Activated CD8-positive, alpha-beta memory T cell treated with anti-CD3 and anti-CD28 coated beads, Interleukin-2, amount 10 ng/mL, durations not matched to agents 7 days and 5 days (primary cell): ENCODE data around the gene OTUD5. TPM values are rescaled to one million over a fixed set of nuclear protein-coding genes. Genes with fewer than 3 reads are reported as not detected.
A peak's percentile ranks its signal among the peaks of the same experiment; 100 is the strongest.

ENCODE experiments used
- ATAC-seq: fragments of 150-1000 bp; cut with Tn5 transposase; one replicate; pipeline ENCODE4 v1.10.0; 2021; ENCODE audit warnings: moderate library complexity
- CTCF ChIA-PET: fragments of 350-600 bp; sonication (Branson Sonifier 250); formaldehyde crosslinking; loops from one replicate; lab custom pipeline; 2021; ENCODE audit warnings: antibody characterized with exemption; lab: Charles Lee
- DNase-seq: peaks from one replicate; pipeline ENCODE4 v3.0.0-alpha.2; 2020
- H3K27ac Mint-ChIP-seq: one replicate; pipeline ENCODE4 v1.8.0; 2021; ENCODE audit warnings: mild to moderate bottlenecking, mixed read lengths
- H3K27me3 Mint-ChIP-seq: one replicate; pipeline ENCODE4 v1.8.0; 2021; ENCODE audit warnings: mixed read lengths
- H3K36me3 Mint-ChIP-seq: one replicate; pipeline ENCODE4 v1.8.0; 2021; ENCODE audit warnings: mild to moderate bottlenecking, mixed read lengths
- H3K4me1 Mint-ChIP-seq: one replicate; pipeline ENCODE4 v1.8.0; 2021; ENCODE audit warnings: mixed read lengths
- H3K4me3 Mint-ChIP-seq: one replicate; pipeline ENCODE4 v1.8.0; 2021; ENCODE audit warnings: mild to moderate bottlenecking, moderate library complexity, mixed read lengths
- H3K9me3 Mint-ChIP-seq: one replicate; pipeline ENCODE4 v1.8.0; 2022; ENCODE audit warnings: low read depth, mixed read lengths
- total RNA-seq, 2 experiments: library from RNA; stranded (reverse); gene quantifications; one replicate each; pipeline ENCODE4 v1.2.3, GENCODE V29; 2021

OTUD5 gene
- total RNA-seq, 2 experiments from 2014 or later: 56.9 to 65.2 TPM

DNA sequence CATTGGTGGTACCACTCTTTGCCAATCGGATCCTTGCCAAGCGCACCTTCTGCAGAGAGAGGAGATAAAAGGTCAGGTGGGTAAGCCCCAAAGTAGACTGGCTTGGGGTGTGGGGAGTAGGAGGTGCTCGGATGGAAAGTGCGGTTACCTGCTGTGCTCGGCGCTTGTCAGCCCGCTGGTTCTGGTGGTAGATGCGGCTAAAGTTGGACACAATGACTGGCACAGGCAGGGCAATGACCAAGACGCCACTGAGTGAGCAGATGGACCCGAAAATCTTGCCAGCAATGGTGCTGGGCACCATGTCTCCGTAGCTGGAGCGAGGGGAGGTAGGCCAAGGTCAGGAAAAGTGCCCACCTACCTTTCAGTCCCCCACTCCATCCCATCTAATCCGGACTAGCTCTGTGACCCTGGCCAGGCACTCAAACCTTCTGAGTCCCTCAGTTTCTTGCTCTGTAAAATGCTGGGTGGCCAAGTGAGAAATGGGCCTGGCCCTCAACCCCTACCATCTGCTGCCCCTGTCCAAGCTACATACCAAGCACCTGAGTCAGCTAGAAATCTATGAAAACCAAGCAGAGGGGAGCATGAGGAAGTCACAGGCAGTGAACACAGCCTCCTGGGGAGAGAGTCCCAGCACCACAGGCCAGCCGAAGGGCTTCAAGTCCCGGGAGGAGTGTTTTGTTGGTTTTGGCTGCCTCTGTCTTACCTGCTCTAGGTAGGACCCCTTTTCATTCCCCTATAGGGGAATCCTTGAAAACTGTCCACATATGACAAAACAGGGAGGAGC is 9.6 kb upstream of the OTUD5 start:
- Mint-ChIP-seq H3K36me3 (peaks cover 6% of the 10 kb centered on the region), H3K9me3 (no peaks in the 10 kb centered on the region), H3K27me3 (no peaks in the 10 kb centered on the region), H3K27ac (no peak overlapping the region), H3K4me1 (peaks cover 4% of the 10 kb centered on the region), H3K4me3 (no peak overlapping the region)
- DNase-seq (no peak), ATAC-seq (no peak)
- CTCF ChIA-PET: no interaction called here

DNA sequence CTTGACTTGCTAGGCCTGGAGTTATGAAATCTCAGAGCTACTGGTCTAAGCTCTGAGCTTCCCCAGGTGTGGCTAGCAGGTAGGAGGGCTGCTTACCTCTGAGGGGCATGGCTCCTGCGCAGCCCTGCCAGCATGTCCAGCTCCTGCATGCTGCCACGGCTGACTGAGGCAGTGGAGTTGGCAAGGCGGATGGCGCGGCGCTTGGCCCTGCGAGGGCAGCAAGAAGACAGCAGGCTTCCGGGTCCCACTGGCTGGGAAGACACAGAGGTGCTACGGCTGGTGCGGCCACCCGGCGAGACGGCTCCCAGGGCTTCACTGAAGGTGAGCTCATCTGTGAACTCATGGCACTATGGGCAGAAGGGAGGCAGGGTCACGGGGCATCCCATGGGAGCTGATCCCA is 8.6 kb upstream of the OTUD5 start:
- no peaks in the 10 kb centered on the region for H3K9me3 Mint-ChIP-seq
- CTCF ChIA-PET: no interaction called here
- ATAC-seq: no peak
- no peak overlapping the region for H3K27ac Mint-ChIP-seq
- peaks cover 2% of the 10 kb centered on the region for H3K4me1 Mint-ChIP-seq
- H3K36me3 Mint-ChIP-seq: peaks cover 6% of the 10 kb centered on the region
- no peaks in the 10 kb centered on the region for H3K27me3 Mint-ChIP-seq
- no peak overlapping the region for H3K4me3 Mint-ChIP-seq
- no peak for DNase-seq

DNA sequence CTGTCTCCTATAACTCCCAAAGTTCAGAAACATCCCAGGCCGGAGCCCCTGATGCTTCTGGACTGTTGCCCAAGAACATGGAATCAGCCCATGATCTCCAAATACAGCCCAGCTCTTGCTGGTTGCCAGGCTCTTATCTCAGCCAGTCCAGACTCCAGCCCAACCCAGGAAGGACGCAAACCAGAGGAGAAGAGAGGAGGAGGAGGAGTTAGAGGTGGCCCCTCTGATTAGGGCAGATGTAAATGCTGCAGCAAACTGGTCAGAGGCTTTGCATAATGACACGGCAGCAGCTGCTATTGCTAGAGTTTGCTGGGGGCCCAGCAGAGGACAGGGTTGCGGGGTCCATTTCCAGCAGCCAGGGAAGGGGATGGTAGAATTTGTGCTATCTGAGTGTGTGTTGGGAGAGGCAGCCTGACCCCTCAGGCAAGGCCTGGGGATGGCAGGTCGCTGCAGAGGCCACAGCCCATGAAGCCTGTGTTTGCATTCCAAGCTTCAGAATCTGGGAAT is 4.2 kb upstream of the OTUD5 start:
- Mint-ChIP-seq H3K27ac (no peak overlapping the region), H3K4me1 (peaks cover 18% of the 10 kb centered on the region), H3K36me3 (peaks cover 6% of the 10 kb centered on the region), H3K4me3 (no peak overlapping the region), H3K27me3 (no peaks in the 10 kb centered on the region), H3K9me3 (no peaks in the 10 kb centered on the region)
- ATAC-seq (no peak), DNase-seq (no peak)
- CTCF ChIA-PET: no interaction called here

DNA sequence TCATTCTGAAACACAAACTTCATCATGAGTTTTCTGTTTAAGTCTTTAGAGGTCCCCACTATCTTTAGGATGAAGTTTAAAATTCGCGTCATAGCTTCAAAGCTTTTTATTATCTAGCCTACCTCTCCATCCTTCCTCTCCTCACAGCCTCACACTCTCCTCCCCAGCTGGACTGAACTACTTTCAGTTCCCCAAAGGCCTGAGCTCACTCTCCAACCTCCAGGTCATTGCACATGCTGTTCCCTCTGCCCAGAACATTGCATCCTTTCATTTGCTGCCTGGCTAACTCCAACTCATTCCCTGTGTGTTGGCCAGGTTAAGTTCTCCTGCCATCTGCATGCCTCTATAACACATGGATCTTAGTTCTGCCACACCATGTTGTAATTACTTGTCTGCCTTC is 2.9 kb upstream of the OTUD5 start:
- no peak for ATAC-seq
- no peak for DNase-seq
- no peaks in the 10 kb centered on the region for H3K27me3 Mint-ChIP-seq
- no peaks in the 10 kb centered on the region for H3K9me3 Mint-ChIP-seq
- peaks cover 30% of the 10 kb centered on the region for H3K4me1 Mint-ChIP-seq
- H3K4me3 Mint-ChIP-seq: peak overlapping the region; percentile 27
- CTCF ChIA-PET: interaction anchor here (2.9 kb wide), 1 partner anchor 83 kb away, joined by 9 read pairs; the partner anchor contains the start of gene TFE3
- H3K36me3 Mint-ChIP-seq: peaks cover 9% of the 10 kb centered on the region
- H3K27ac Mint-ChIP-seq: peak overlapping the region; percentile 66

DNA sequence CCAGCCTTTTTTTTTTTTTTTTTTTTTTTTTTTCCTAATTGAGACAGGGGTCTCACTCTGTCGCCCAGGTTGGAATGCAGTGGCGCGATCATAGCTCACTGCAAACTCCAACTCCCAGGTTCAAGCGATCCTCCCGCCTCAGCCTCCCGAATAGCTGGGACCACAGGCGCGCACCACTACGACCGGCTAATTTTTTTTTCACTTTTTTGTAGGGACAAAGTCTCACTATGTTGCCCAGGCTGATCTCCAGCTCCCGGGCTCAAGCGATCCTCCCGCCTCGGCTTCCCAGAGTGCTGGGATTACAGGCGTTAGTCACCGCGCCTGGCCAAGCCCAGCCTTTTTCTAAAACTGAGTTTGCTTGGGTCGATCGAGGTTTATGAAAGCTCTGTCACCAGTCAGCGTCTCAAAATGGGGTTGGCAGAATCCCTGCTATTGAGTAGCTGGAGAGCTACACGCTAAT is 1.3 kb upstream of the OTUD5 start:
- Mint-ChIP-seq H3K27me3 (no peaks in the 10 kb centered on the region), H3K27ac (peak overlapping the region; percentile 100), H3K4me1 (peaks cover 39% of the 10 kb centered on the region), H3K9me3 (no peaks in the 10 kb centered on the region), H3K36me3 (peaks cover 8% of the 10 kb centered on the region), H3K4me3 (peak overlapping the region; percentile 98)
- CTCF ChIA-PET: interaction anchor here (0.7 to 2.9 kb wide), 6 partner anchors 13 to 384 kb away, joined by 3 to 9 read pairs (median 4); partner anchors contain the start of genes KCND1, RBM3 and TFE3
- DNase-seq: peak; percentile 45
- ATAC-seq: no peak

DNA sequence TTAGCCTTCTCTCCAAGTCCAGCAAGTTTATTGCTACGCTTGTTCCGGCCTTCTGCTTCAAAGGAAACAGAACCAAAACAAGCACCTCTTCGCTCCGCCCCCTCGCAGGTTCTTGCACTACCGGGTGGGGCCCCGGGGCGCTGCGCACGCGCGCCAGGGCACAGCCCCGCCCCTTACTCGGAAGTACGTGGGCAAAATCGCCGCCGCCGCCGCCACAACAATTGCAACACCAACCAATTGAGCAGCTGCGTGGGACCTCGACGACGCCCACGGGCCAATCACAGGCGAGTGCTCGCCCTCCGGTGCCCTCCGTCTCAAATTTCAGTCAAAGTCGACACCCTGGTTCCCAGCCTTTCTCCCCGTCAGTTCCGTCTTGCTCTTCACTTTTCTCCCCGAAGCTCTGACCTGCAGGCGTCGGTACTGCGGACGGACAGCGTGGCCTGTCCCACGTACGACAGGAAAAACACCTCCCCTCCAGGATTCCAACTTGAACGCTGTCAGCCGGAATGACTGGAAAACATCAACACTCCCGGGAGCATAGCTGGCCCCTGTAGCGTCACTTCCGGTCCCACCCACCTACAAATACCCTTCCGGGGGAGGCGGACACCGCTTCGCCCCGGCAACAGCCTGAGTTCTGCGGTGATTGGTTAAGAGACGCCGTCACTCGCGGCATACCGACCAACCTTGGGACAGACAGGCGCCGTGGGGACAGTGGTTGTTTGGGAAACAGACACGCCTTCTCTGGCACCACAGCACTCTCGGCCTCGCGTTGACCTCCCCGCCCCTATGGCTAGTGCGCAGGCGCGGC is 624 bp upstream of the OTUD5 start:
- CTCF ChIA-PET: interaction anchor here (0.7 to 2.9 kb wide), 8 partner anchors 12 to 383 kb away, joined by 3 to 9 read pairs (median 3); partner anchors contain the start of genes KCND1, RBM3 and TFE3
- Mint-ChIP-seq H3K9me3 (no peaks in the 10 kb centered on the region), H3K36me3 (peaks cover 7% of the 10 kb centered on the region), H3K27ac (peak overlapping the region; percentile 100), H3K4me1 (peaks cover 45% of the 10 kb centered on the region), H3K4me3 (peak overlapping the region; percentile 98), H3K27me3 (no peaks in the 10 kb centered on the region)
- ATAC-seq (peak; percentile 84), DNase-seq (peak; percentile 97)

DNA sequence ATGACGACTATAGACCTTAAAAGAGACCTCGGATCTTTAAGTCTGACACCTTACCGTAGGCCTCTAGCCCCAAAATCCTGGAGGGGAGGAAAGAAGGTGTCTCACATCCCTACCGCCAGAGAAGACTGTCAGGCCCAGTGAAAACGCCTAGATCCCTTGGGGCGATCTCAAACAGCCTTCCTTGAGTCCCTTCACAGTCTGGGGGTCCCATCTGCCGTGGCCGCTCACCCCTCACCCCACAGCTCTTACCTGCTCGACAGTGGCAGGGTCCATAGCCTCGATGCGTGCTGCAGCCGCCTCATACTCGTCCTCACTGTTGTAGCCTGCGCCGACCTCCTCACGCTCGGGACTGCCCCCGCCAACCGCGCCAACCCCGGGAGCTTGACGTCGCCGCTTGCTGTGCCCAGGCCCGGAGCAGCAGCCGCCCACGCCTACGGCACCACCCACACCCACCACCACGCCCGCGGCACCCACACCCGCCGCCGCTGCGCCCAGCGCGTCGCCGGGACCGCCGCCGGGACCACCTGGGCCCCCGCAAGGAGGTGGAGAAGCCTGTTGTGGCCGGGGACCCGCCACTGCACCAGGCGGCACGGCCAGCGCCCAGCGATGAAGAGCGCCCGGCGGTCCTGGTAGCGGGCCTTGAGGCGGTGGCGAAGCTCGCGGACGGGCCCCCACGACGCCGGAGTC is 536 bp downstream of the OTUD5 start:
- no peaks in the 10 kb centered on the region for H3K9me3 Mint-ChIP-seq
- H3K36me3 Mint-ChIP-seq: peaks cover 8% of the 10 kb centered on the region
- H3K27me3 Mint-ChIP-seq: no peaks in the 10 kb centered on the region
- CTCF ChIA-PET: interaction anchor here (1.0 to 1.1 kb wide), 2 partner anchors 16 to 65 kb away, joined by 4 to 5 read pairs; no protein-coding TSS in a partner anchor
- DNase-seq (peak; percentile 57), ATAC-seq (peak; percentile 0)
- H3K4me3 Mint-ChIP-seq: peak overlapping the region; percentile 77
- peak overlapping the region; percentile 83 for H3K27ac Mint-ChIP-seq
- H3K4me1 Mint-ChIP-seq: peaks cover 56% of the 10 kb centered on the region

DNA sequence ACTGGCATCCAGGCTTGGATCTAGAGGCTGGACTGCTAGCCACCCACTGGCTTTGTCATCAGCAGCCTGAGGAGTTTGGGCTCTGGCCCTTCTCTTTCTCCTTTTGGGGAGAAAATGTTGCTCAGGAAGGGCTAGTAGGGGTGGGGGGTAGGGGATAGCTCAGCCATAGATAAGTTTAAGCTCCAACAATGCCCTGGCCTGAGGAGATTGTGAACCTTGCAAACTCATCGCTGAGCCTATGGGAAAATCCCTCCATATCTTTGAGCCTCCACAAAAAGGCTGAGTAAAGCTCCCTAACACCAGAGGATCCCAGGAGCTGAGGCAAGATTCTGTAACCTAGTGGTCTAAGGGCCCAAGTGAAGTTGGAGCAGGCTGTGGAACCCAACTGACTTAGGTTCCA is 8.8 kb downstream of the OTUD5 start:
- Mint-ChIP-seq H3K36me3 (peaks cover 7% of the 10 kb centered on the region), H3K27ac (no peak overlapping the region), H3K27me3 (no peaks in the 10 kb centered on the region), H3K4me3 (no peak overlapping the region), H3K9me3 (no peaks in the 10 kb centered on the region), H3K4me1 (peaks cover 43% of the 10 kb centered on the region)
- no peak for DNase-seq
- ATAC-seq: no peak
- CTCF ChIA-PET: interaction anchor here (1.3 kb wide), 1 partner anchor 8 kb away, joined by 4 read pairs; no protein-coding TSS in a partner anchor

DNA sequence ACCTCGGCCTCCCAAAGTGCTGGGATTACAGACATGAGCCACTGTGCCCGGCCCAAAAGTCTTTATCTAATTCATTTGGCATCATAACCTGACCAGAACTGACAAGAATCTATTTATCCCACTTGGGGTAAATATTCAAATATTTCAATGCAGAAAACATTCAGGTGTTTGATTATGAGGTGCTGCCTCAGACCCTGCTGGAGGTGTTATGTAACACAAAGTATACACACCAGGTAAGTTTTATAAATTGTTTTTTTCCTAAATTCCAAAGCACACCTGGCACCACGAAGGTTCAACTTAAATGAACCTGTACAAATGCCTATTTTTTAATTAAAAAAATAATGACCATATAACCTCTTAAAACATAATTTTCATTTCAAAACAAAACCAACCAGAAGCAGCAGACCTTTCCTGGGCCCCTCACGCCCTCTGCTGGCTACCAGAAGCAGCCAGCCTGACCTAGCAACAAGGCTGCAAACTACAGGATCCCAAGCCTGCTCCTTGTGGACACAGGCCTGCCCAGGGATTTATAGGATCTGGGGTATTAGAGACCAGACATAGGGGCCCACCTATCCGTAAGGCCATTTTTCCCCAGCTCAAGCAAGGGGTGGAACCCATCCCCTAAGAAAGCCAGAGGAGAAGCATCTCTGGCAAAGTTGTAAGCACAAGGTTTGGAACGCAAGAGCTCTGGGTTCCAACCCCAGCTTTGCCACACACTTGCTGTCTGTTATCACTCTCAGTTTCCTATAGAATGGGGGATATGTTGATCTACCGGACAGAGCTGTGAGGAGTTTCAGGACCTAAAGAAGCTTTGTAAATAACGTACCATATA is 11.7 kb downstream of the OTUD5 start:
- no peak overlapping the region for H3K4me3 Mint-ChIP-seq

DNA sequence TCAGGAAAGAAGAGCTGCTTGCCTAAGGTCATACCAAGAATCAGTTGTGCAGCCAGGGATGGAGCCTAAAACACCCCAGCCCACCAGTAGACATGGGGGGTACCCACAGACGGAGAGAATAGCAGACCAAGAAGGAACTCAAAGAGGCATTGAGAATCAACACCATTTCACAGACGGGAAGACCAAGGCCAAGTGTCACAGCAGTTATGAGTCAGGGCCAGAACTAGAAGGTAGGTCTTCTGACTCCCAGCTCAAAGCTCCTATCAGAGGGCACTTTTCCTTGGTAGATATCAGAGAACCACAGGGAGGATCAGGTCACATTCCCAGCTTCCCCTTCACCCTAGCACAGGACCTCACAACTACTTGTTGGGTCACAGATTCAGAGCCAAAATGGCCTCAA is 14.5 kb downstream of the OTUD5 start:
- CTCF ChIA-PET: interaction anchor here (0.6 to 1.2 kb wide), 3 partner anchors 23 to 294 kb away, joined by 3 to 4 read pairs (median 3); no protein-coding TSS in a partner anchor
- H3K4me1 Mint-ChIP-seq: peaks cover 68% of the 10 kb centered on the region
- peaks cover 27% of the 10 kb centered on the region for H3K36me3 Mint-ChIP-seq
- H3K9me3 Mint-ChIP-seq: no peaks in the 10 kb centered on the region
- H3K27me3 Mint-ChIP-seq: no peaks in the 10 kb centered on the region
- no peak for DNase-seq
- ATAC-seq: no peak
- H3K27ac Mint-ChIP-seq: peak overlapping the region; percentile 89
- H3K4me3 Mint-ChIP-seq: no peak overlapping the region

More for the DNA sequence above, 11.7 kb downstream of the OTUD5 start:
- Mint-ChIP-seq H3K4me1 (peaks cover 49% of the 10 kb centered on the region), H3K27ac (peak overlapping the region; percentile 40), H3K36me3 (peaks cover 25% of the 10 kb centered on the region), H3K9me3 (no peaks in the 10 kb centered on the region), H3K27me3 (no peaks in the 10 kb centered on the region)
- CTCF ChIA-PET: interaction anchor here (0.8 to 1.7 kb wide), 10 partner anchors 9 to 298 kb away, joined by 3 to 10 read pairs (median 4); partner anchors contain the start of genes PQBP1, SLC35A2 and TIMM17B
- ATAC-seq (peak; percentile 60), DNase-seq (peak; percentile 66)

DNA sequence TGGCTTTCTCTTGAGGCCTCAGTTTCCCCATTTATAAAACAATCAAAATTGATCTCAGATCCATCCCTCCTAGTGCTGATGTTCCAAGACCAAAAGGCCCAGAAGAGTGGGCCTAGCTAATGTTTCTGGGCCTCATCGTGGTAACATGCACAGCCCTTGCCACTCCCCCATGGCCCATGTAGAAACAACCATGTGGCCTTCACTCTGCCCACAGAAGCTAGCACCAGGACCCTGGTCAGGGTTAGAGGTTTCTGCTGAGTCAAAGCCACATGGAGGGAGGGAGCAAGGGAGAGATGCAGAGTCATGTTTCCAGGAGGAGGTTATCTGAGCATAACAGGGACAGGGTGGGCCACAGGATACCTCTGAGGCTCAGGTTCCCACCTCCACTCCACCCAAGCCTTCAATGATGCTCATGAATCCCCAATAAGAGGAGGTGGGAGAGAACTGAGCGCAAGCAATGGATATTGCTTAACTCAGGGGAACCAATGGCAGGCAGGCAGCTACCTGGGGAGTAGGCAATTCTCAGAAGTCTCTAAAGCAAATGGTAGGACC is 16.9 kb downstream of the OTUD5 start:
- Mint-ChIP-seq H3K27ac (peak overlapping the region; percentile 97), H3K27me3 (no peaks in the 10 kb centered on the region), H3K36me3 (peaks cover 34% of the 10 kb centered on the region), H3K4me1 (peaks cover 80% of the 10 kb centered on the region), H3K4me3 (peak overlapping the region; percentile 63), H3K9me3 (no peaks in the 10 kb centered on the region)
- CTCF ChIA-PET: interaction anchor here (1.2 to 2.9 kb wide), 6 partner anchors 8 to 203 kb away, joined by 3 to 10 read pairs (median 4); partner anchors contain the start of gene SLC35A2
- ATAC-seq (no peak), DNase-seq (peak; percentile 75)
